Endodermal cell (in vitro differentiated cells): Measurements from ENCODE around the gene EPB41. TPM values are rescaled to one million over a fixed set of nuclear protein-coding genes. Genes with fewer than 3 reads are reported as not detected.

Source experiments
- DNase-seq: peaks from one replicate; pipeline ENCODE4 v3.0.0-alpha.2; 2017
- H3K27ac ChIP-seq: 2 replicates; pipeline ENCODE4 v1.5.1; 2013; ENCODE audit warnings: mild to moderate bottlenecking, low read depth, low read length, moderate library complexity
- H3K27me3 ChIP-seq: 2 replicates; pipeline ENCODE4 v1.6.1; 2013; ENCODE audit warnings: mild to moderate bottlenecking, low read length, moderate library complexity; ENCODE audit not compliant: insufficient read depth, control insufficient read depth, poor library complexity, severe bottlenecking
- H3K36me3 ChIP-seq: 2 replicates; pipeline ENCODE4 v1.7.0; 2013; ENCODE audit warnings: mild to moderate bottlenecking, low read length, moderate library complexity; ENCODE audit not compliant: control insufficient read depth, insufficient read depth
- H3K4me1 ChIP-seq: one replicate; pipeline ENCODE4 v1.7.0; 2013; ENCODE audit warnings: low read length; ENCODE audit not compliant: control insufficient read depth, insufficient read depth
- H3K4me3 ChIP-seq: 2 replicates; pipeline ENCODE4 v1.5.1; 2013; ENCODE audit warnings: mild to moderate bottlenecking, low read length, moderate library complexity
- H3K9ac ChIP-seq: 2 replicates; pipeline ENCODE4 v1.6.1; 2013; ENCODE audit warnings: mild to moderate bottlenecking, low read length, moderate library complexity; ENCODE audit not compliant: poor library complexity, severe bottlenecking; ENCODE audit errors: extremely low read depth
- H3K9me3 ChIP-seq: 2 replicates; pipeline ENCODE4 v1.6.1; 2013; ENCODE audit warnings: mild to moderate bottlenecking, low read length, moderate library complexity; ENCODE audit not compliant: control insufficient read depth
- H3K27ac Mint-ChIP-seq: 2 replicates; pipeline ENCODE4 v1.8.0; 2020; ENCODE audit warnings: mixed read lengths
- H3K27me3 Mint-ChIP-seq: 2 replicates; pipeline ENCODE4 v1.8.0; 2021; ENCODE audit warnings: mild to moderate bottlenecking, mixed read lengths; ENCODE audit not compliant: insufficient read depth
- H3K36me3 Mint-ChIP-seq: 2 replicates; pipeline ENCODE4 v1.8.0; 2020; ENCODE audit warnings: low read depth, mixed read lengths
- H3K4me1 Mint-ChIP-seq: 2 replicates; pipeline ENCODE4 v1.8.0; 2020; ENCODE audit warnings: mixed read lengths
- H3K4me3 Mint-ChIP-seq: 2 replicates; pipeline ENCODE4 v1.8.0; 2020; ENCODE audit warnings: mild to moderate bottlenecking, moderate library complexity, mixed read lengths
- H3K9me3 Mint-ChIP-seq: 2 replicates; pipeline ENCODE4 v1.8.0; 2020; ENCODE audit warnings: mild to moderate bottlenecking, mixed read lengths
- CTCF ChIP-seq: fragments of 200-600 bp; sonication (generic); conservative IDR thresholded peaks from 2 replicates; pipeline ENCODE4 v1.5.0; 2021; ENCODE audit warnings: antibody characterized with exemption, mild to moderate bottlenecking
- WGBS, 2 experiments: methylation state at CpG; one replicate each; pipeline versions ENCODE4 v1.1.5 to v1.1.7; 2013; ENCODE audit warnings: missing lambda C conversion rate in 2 of 2, mixed read lengths in 1 of 2; ENCODE audit not compliant: insufficient coverage in 1 of 2, insufficient read length in 1 of 2; 5-methylcytosine and 5-hydroxymethylcytosine counted together
- total RNA-seq, 2 donors: library from RNA; stranded (reverse); fragmentation: NEBNext Ultra II Directional in 1 of 2; extraction: Animal tissue kit (Norgen Biotek cat#: 25700) in 1 of 2; gene quantifications; 2 replicates in 1 of 2; 3 replicates in 1 of 2; pipeline ENCODE4 v1.2.1, GENCODE V29; 2021

Gene EPB41
- total RNA-seq, 2 donors from 2014 or later, result 60.3 to 91.0 TPM

DNA sequence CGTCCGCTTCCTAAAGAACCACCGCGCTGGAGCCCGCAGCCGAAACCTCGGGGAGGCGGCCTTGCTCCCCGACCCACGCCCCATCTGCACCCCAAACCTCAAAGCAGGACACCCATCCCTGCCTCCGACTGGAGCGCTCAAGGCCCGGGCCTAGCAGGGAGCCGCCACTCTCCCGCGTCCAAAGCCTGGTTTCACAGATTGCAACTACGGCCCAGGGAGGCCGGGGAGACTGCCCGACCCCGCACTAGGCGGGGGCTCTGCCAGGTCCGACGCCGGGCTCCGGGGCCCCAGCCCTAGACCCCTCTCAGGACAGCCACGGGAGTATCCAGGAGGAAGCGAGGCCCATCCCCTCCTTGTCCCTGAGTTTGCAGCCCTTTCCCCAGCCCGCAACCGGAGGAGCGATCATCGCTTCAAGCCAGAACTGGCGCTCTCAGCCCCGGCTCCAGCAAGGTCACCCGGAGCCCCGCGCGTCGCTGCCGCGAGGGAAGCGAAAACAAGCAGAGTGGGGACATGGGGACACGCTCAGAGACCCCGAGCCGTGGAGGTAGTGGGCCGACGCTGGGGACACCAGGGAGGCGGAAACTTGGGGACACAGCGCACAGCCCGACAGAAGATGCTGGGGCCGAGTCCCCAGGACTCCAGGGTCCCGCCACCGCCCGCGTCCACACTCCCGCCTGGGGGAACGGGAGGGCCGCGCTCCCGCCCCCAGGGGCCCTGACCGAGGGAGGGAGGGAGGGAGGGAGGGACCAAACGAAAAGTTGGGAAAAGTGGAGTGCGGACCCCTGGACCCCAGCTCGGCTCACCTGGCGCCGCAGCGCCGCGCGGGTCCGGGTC is 208.9 kb downstream of the EPB41 start:
- no peak overlapping the region for H3K27ac ChIP-seq
- H3K9me3 ChIP-seq, result no peaks in the 10 kb centered on the region
- Mint-ChIP-seq H3K27ac (peak overlapping the region; percentile 80), H3K36me3 (peaks cover 9% of the 10 kb centered on the region), H3K4me3 (peak overlapping the region; percentile 79), H3K4me1 (peaks cover 12% of the 10 kb centered on the region), H3K27me3 (peaks cover 4% of the 10 kb centered on the region), H3K9me3 (no peaks in the 10 kb centered on the region)
- no peaks in the 10 kb centered on the region for H3K27me3 ChIP-seq
- peak overlapping the region; percentile 83 for H3K9ac ChIP-seq
- peaks cover 8% of the 10 kb centered on the region for H3K4me1 ChIP-seq
- peak; percentile 82 for DNase-seq
- H3K4me3 ChIP-seq, result peak overlapping the region; percentile 86
- 2% methylated on average over 22 to 70 of the region's 70 CpGs for WGBS, 2 experiments
- H3K36me3 ChIP-seq, result peaks cover 14% of the 10 kb centered on the region
- TF ChIP-seq CTCF, result no peak

DNA sequence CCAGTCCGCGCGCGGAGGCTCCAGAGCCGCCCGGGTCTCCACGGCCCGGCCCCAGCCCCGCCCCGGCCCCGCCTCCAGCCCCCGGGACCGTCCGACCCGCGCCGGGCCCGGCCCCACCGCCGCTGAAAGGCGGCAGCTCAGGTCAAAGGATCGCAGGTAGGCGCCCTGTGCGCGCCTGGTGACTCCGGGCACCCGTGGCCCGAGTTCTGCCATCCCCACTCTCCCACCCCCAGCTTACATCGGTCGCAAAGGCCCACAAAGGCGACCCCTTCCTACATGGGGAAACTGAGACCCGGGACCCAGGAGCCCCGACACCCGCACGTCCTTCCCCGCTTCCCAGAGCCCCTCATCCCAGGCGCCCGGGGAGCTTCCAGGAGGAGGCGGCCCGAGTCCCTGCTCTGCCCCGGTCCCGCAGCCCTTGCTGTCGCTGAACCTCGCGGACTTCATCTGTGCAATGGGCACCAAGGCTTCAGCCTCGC is 209.6 kb downstream of the EPB41 start, which contains the start of gene TMEM200B:
TMEM200B (minus strand) TSS at position 17 of the 479 bp plus-strand sequence. CDS start 2,075 bp downstream, outside the sequence.
- peak within 1 kb of the TSS; percentile 86 for H3K4me3 ChIP-seq
- 0 to 5% methylated on average over 4 to 46 of the region's 46 CpGs for WGBS, 2 experiments
- Mint-ChIP-seq H3K27me3 (peaks cover 4% of the 10 kb centered on the region), H3K4me1 (peaks cover 12% of the 10 kb centered on the region), H3K9me3 (no peaks in the 10 kb centered on the region), H3K36me3 (peaks cover 6% of the 10 kb centered on the region), H3K4me3 (peak within 1 kb of the TSS; percentile 79), H3K27ac (peak within 1 kb of the TSS; percentile 90)
- H3K27me3 ChIP-seq, result no peaks in the 10 kb centered on the region
- TF ChIP-seq CTCF, result no peak
- peaks cover 7% of the 10 kb centered on the region for H3K36me3 ChIP-seq
- H3K27ac ChIP-seq, result no peak within 1 kb of the TSS
- H3K9ac ChIP-seq, result peak within 1 kb of the TSS; percentile 90
- no peaks in the 10 kb centered on the region for H3K9me3 ChIP-seq
- peaks cover 8% of the 10 kb centered on the region for H3K4me1 ChIP-seq
- DNase-seq, result peak; percentile 76

- Histone ChIP-seq H3K27me3 (no peaks in the 10 kb centered on the region), H3K9ac (peak overlapping the region; percentile 90), H3K27ac (no peak overlapping the region), H3K4me3 (peak overlapping the region; percentile 86), H3K9me3 (no peaks in the 10 kb centered on the region), H3K36me3 (peaks cover 4% of the 10 kb centered on the region), H3K4me1 (peaks cover 8% of the 10 kb centered on the region)
- DNase-seq, result peak; percentile 98
- Mint-ChIP-seq H3K36me3 (peaks cover 6% of the 10 kb centered on the region), H3K27me3 (peaks cover 4% of the 10 kb centered on the region), H3K27ac (peak overlapping the region; percentile 91), H3K4me3 (peak overlapping the region; percentile 79), H3K4me1 (peaks cover 12% of the 10 kb centered on the region), H3K9me3 (no peaks in the 10 kb centered on the region)
- peak; percentile 89 for TF ChIP-seq CTCF
- 9 to 26% methylated on average over 14 to 85 of the region's 85 CpGs for WGBS, 2 experiments
Measured at GRCh38 chr1:29124366-29125236, 210.2 kb downstream of the EPB41 start.
